Effector CD4-positive, alpha-beta T cell (primary cell): ENCODE results near the gene PEAK1.

Source experiments
- DNase-seq: peaks from one replicate; pipeline ENCODE4 v3.0.0-alpha.2; 2020

Gene PEAK1

DNA sequence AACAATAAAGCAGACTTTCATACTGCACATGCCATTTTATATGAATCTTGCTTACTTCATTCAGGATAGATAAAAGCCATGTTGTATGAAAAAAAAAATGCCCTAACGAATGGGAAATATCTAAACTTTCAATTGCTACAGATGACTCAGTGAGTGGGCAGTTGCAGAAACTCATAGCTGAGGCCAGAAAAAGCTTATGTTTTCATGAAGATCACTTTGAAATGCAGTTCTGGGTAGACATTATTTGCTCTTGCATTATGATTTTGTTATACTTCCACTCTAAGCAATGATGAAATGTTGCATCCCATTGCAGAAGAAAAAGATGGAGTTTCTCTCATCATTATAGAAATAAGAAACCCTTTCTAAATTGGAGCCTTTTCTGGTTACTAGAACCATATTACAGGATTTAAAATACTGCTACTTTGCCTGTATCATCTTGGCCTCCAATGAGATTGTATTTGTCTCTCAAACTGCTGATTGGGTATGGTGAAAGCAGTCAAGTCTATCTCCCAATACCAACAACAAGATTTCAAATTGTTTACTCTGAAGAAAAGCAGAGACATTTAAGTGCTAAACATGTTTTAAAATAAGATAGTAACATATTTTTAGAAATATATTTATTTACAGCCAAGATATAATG, 17.0 kb downstream of the PEAK1 start:
- no peak for DNase-seq

GRCh38 chr15:77400258-77400657, 19.6 kb downstream of the PEAK1 start:
- no peak for DNase-seq

- DNase-seq, result no peak
Observed at GRCh38 chr15:77398927-77399326, 21.0 kb downstream of the PEAK1 start.

DNA sequence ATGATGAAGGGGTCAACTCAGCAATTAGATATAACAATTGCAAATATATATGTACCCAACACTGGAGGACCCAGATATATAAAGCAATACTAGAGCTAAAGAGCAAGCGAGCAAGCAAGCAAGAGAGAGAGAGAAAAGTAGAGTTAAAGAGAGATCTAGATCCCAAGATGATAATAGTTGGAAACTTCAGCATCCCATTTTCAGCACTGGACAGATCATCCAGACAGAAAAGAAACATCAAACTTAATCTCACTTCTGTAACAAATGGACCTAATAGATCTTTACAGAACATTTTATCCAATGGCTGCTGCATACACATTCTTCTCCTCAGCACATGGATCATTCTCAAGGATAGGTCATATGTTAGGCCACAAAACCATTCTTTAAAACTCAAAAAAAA, 23.2 kb downstream of the PEAK1 start:
- DNase-seq, result no peak

- no peak for DNase-seq
Observed at GRCh38 chr15:77395013-77395774, 24.7 kb downstream of the PEAK1 start.

- no peak for DNase-seq
Observed at GRCh38 chr15:77393471-77393840, 26.4 kb downstream of the PEAK1 start.

GRCh38 chr15:77392762-77393470, 27.0 kb downstream of the PEAK1 start:
- DNase-seq, result no peak

DNA sequence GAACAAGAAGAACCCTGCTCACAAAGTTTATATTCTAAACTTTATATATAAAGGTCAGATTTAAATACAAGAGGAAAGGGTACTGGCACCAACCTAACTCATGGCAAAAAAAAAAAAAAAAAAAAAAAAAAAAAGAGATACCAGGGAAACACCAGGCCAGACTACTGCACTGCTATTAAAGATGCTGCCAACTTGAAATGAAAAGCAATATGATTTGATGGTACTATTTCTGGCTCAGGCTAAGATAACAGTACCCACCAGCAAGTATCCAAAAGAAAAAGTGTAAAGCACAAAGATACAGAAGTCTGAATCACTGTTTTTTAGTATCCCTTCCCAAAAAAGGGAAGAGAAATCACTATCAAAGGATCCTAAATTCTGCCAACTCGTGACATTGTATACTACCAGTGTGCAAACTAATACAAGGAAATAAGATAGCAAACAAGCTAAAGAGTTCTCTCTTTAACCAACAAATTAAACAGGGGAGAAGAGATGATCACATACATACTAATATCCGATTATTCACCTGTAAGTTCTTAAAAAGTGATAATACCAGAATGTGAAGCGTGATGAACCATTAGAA, 28.4 kb downstream of the PEAK1 start:
- DNase-seq, result no peak

DNA sequence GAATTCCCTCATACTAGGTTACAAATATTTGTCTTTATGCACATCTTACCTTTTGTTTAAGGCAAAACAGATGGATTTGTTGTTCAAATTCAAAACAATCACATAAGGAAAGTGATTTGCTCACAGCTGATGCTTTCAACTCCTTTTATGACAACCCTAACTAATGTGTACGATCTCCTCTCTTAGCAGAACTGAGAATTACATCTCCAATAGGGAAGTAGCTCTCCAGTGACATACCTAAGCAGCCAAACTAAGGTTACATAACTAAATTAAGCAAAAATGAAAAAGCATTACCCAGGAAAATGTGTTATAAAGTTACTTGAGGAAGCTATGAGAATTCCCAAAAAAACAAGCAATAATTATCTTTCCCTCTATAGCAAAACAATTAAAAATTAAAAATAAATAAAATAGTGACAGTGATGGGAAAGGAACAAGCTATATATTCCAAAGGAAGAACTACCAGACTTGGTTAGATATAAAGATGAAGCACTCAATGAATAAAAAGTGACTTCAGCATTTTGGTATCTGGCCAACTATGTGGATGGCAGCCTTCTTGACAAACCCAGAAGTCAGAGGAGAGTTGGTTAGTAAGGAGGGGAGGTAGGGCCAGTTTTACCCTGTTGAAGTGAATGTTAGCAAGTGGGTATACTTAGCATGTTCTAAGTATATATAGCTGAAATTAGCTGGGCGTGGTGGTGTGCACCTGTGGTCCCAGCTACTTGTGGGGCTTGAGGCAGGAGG, 32.4 kb downstream of the PEAK1 start:
- DNase-seq, result no peak

GRCh38 chr15:77386626-77387025, 33.3 kb downstream of the PEAK1 start:
- no peak for DNase-seq

DNA sequence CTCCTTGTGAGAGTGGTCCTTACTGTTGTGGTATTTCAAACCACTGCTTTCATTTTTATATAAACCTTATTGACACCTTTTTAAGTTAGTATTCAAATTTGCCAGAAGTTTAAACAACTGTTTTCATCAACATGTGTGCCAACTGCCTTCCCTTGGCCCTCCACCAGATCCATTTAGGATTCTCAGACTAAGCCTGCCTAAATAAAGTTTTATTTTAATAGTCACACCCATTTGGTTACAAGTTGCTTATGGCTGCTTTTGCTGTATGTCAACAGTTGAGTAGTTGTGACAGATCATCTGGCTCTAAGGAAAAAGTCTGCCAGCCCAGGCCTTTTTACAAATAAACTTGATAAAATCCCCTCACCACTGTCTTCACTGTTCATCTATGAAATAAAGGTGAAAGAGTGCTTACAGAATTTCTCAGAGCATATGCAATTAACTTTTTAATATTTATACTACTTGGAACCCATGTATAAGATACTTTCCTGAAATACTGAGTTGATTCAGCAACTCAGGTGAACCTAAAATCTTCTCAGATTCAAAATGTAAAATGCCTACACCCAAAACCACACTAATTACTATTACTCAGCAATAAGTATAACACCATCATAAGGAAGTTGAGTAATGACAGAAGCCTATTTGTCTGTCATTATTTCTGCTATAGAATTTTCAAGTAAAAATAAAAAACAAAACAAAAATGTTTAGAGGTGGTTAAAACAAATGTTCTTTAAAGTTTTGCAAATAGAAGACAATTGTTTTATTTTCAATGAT, 35.1 kb downstream of the PEAK1 start:
- DNase-seq, result no peak

DNA sequence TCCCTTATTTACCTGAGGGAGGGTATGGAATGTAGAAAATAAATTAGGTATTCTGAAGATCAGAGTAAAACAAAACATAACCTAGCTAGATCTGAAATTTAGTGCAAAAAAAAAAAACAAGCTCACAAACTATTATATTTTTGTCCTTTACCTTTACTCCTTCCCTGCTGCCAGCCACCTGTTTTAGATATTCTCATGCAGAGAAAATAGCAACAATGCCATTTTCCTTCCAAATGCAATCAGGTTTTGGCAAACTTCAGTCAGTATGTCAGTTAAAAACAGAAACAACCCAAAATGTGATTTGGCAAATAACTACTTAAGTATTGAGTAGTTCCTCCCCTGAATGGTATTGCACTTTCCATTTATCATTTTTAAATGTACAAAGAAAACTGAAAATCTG, 35.8 kb downstream of the PEAK1 start:
- DNase-seq, result no peak

GRCh38 chr15:77380033-77380432, 39.9 kb downstream of the PEAK1 start:
- no peak for DNase-seq

DNA sequence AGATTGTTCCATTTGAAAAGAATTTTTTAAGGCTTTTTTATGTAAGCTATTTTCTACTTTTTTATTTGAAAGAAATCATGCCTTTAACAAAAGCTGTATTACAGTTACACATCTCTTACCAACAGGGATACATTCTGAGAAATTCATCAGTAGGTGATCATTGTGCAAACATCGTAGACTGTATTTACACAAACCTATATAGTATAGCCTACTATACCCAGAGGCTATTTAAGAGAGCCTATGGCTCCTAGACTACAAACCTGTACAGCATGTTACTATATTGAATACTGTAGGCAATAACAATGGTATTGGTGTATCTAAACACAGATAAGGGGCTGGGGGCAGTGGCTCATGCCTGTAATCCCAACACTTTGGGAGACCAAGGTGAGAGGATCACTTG, 43.1 kb downstream of the PEAK1 start:
- no peak for DNase-seq

- DNase-seq, result no peak
Observed at GRCh38 chr15:77375133-77375532, 44.8 kb downstream of the PEAK1 start.

DNA sequence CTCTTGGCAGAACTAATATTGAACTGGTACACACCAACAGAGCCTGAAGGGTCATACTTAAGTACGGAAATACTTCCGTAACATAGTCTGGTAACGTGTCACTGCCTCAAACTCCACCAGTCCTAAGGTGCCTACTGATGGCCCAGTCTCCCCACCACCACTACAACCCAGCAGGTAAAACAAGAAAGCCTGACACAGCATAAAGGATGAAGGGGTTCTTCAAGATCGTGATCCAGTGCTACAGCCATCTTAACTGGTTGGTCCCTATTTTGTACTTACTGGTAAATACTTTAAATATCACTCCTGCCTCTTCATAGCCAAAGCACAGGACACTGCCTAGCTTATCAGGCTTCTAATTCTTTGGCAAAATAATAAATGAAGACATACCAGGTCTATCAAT, 46.5 kb downstream of the PEAK1 start:
- no peak for DNase-seq

DNA sequence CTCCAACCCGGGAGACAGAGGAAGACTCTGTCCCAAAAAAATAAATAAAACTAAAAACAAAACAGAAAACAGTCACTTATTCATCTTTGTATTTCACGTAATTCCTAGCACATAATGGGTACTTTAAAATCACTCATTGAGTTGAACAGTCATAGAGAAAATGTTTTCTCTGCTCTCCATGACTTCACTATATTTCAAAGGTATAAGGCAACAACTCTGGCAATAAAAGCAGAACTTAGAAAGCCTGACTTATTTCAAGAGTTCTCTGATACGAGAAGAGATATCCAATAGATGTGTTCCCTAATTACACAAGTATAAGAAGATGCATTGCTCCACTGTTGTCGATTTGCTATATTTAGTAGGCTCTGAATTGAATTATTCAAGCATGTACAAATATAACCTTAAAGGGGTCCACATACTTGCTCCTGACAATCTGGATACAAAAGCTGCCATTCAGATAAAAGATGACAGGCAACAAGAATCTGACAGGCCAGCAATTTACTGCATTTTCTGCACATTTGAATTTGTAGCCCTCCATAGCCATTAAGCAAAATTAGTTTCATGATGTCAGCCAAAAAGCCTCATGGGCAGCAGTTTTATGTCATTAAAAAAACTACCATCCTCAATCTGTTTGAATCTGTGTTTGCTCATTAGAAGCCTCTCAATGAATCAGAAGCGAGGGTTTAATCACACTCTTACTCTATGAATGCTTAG, 47.9 kb downstream of the PEAK1 start:
- no peak for DNase-seq

DNA sequence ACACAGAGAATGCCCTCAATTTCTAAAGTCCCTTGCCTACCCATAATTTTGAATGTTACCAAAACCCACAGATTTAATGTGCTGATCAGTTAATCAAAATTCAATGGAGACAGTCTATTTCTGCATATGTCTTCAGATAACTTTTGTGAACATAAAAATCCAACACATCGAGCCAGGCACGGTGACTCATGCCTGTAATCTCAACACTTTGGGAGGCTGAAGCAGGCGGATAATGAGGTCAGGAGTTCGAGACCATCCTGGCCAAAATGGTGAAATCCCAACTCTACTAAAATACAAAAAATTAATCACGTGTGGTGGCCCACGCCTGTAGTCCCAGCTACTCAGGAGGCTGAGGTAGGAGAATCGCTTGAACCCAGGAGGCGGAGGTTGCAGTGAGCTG, 49.3 kb downstream of the PEAK1 start:
- no peak for DNase-seq

DNA sequence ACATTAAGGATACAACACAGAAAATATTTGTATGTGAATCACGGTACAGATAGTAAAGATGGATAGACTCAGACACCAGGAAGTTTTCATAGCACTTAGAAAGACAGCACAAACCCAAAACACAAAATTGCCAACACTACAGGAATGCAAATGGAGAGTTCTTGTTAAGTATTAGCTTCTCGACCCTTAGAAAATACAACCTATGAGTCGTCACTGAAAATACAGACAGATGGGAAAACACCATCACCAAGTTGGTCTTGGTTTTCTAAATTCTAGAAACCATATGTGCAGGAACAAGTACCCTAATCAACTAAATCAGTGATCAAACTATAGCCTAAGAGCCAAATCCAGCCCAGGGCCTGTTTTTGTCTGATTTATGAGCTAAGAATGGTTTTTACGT, 50.7 kb downstream of the PEAK1 start:
- no peak for DNase-seq

GRCh38 chr15:77367631-77368030, 52.3 kb downstream of the PEAK1 start:
- DNase-seq, result no peak

DNA sequence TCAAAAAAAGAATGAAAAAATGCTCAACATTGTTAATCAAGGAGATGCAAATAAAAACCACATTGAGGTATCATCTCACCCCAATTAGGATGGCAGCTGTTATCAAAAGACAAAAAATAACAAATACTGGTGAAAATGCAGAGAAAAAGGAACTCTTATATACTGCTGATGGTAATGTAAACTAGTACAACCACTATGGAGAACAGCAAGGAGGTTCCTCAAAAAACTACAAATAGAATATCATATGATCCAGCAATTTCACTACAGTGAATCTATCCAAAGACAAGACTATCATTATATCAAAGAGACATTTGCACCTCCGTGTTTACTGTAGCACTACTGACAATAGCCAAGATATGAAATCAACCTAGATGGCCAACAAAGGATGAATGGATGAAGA, 58.4 kb downstream of the PEAK1 start:
- no peak for DNase-seq
